Glutamatergic neuron (in vitro differentiated cells): Measurements from ENCODE around the gene HOTAIR. TPM values are rescaled to one million over a fixed set of nuclear protein-coding genes. Genes with fewer than 3 reads are reported as not detected.

Experiments used
- DNase-seq: peaks from one replicate; pipeline ENCODE4 v3.0.0; 2022
- H3K27ac Mint-ChIP-seq: one replicate; pipeline ENCODE4 v1.8.0; 2020; ENCODE audit warnings: mild to moderate bottlenecking, mixed read lengths, inconsistent platforms; ENCODE audit not compliant: unreplicated experiment
- H3K27me3 Mint-ChIP-seq: one replicate; pipeline ENCODE4 v1.8.0; 2020; ENCODE audit warnings: mild to moderate bottlenecking, moderate library complexity, mixed read lengths, inconsistent platforms; ENCODE audit not compliant: unreplicated experiment
- H3K36me3 Mint-ChIP-seq: one replicate; pipeline ENCODE4 v1.8.0; 2020; ENCODE audit warnings: mild to moderate bottlenecking, mixed read lengths, inconsistent platforms; ENCODE audit not compliant: unreplicated experiment
- H3K4me1 Mint-ChIP-seq: one replicate; pipeline ENCODE4 v1.8.0; 2020; ENCODE audit warnings: mild to moderate bottlenecking, low read depth, mixed read lengths, inconsistent platforms; ENCODE audit not compliant: unreplicated experiment
- H3K4me3 Mint-ChIP-seq: one replicate; pipeline ENCODE4 v1.8.0; 2020; ENCODE audit warnings: mild to moderate bottlenecking, mixed read lengths, inconsistent platforms; ENCODE audit not compliant: unreplicated experiment
- H3K9me3 Mint-ChIP-seq: one replicate; pipeline ENCODE4 v1.8.0; 2020; ENCODE audit warnings: mild to moderate bottlenecking, moderate library complexity, mixed read lengths, inconsistent platforms; ENCODE audit not compliant: unreplicated experiment
- total RNA-seq: library from RNA; stranded (reverse); fragmentation: NEBNext Ultra II Directional; extraction: Animal tissue kit (Norgen Biotek cat#: 25700); gene quantifications from one replicate; pipeline ENCODE4 v1.2.1, GENCODE V29; 2021; ENCODE audit not compliant: unreplicated experiment
- TF ChIP-seq, protein P1 (sequence below): fragments of 200-600 bp; sonication (generic); IDR thresholded peaks from one replicate; pipeline ENCODE4 v1.5.0; 2021; ENCODE audit not compliant: partially characterized antibody, unreplicated experiment

HOTAIR gene
- total RNA-seq, 1 donor from 2014 or later, result not detected

DNA sequence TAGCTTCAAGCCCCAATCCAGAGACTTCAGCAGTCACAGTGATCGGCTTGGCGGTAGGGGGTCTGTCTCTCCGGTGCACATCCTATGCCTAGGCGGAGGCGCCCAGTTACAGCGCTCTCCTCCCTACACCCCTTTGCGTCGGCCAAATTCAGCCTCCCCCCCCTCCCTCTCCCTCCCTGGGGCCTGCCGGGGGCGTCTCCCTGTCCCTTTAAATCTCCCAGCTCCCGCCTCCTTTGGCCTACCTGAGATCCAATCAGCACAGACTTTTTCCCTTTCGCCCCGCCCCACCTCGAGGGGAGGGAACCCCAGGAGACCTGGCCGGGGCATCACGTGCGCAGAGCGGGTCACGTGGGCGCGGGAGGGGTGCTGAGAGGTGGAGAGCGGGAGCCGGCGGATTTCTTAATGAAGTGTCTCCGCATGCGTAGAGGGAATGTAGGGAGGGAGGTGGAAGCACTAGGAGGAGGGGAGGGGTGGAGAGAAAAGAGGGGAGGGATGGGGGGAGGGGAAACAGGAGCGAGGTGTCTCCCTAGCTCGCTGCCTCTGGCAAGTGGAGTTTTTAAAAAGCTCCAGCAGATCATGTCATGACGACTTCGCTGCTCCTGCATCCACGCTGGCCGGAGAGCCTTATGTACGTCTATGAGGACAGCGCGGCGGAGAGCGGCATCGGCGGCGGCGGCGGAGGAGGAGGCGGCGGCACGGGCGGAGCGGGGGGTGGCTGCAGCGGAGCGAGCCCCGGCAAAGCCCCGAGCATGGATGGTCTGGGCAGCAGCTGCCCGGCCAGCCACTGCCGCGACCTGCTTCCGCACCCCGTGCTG lies 36.2 kb downstream of the HOTAIR start, which contains the start of gene HOXC13:
HOXC13 (plus strand) TSS at position 506 of the 815 bp plus-strand sequence; CDS start at position 582, 76 bp downstream.
- Mint-ChIP-seq H3K4me3 (peak within 1 kb of the TSS; percentile 70), H3K4me1 (peaks cover 1% of the 10 kb centered on the region), H3K27ac (no peak within 1 kb of the TSS), H3K36me3 (no peaks in the 10 kb centered on the region), H3K9me3 (peaks cover 2% of the 10 kb centered on the region), H3K27me3 (peaks cover 48% of the 10 kb centered on the region)
- DNase-seq, result peak; percentile 90
- TF ChIP-seq, protein P1, sequence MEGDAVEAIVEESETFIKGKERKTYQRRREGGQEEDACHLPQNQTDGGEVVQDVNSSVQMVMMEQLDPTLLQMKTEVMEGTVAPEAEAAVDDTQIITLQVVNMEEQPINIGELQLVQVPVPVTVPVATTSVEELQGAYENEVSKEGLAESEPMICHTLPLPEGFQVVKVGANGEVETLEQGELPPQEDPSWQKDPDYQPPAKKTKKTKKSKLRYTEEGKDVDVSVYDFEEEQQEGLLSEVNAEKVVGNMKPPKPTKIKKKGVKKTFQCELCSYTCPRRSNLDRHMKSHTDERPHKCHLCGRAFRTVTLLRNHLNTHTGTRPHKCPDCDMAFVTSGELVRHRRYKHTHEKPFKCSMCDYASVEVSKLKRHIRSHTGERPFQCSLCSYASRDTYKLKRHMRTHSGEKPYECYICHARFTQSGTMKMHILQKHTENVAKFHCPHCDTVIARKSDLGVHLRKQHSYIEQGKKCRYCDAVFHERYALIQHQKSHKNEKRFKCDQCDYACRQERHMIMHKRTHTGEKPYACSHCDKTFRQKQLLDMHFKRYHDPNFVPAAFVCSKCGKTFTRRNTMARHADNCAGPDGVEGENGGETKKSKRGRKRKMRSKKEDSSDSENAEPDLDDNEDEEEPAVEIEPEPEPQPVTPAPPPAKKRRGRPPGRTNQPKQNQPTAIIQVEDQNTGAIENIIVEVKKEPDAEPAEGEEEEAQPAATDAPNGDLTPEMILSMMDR, result no peak

DNA sequence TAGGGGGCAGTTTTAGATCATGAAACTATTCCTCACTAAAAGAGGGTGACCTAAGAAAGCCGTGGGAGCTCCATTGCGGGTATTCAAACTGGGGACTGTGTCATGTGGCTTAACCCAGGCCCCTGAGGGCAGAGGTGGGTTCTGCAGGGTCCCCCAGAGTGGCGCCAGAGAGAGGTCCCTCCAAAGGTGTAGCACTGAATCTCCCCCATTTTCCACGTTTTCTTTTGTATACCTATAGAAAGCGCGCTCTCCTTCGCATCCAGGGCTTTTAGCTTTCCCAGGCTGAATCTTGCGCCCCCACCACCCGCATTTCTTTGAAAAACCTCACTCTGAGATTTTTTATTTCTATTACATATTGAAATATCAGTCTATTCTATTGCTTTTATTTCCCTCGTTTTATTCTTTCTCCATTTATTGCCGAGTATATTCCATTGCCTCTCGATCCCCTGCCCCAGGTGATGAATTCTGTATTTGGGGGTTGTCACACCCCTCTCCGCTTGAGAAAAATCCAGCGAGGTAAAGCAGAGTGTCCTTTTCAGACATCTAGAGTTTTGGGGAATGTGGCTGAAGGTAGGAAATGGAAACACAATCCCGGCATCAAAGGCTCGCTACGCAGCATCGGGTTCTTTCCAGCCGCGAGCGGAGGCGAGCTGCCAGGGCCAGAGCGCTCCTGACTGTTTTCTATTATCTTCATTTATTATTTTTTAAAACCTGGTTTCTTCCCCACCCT lies 37.0 kb downstream of the HOTAIR start:
- TF ChIP-seq, protein P1, result no peak
- Mint-ChIP-seq H3K9me3 (peaks cover 2% of the 10 kb centered on the region), H3K4me1 (peaks cover 1% of the 10 kb centered on the region), H3K27ac (no peak overlapping the region), H3K27me3 (peaks cover 46% of the 10 kb centered on the region), H3K4me3 (peak overlapping the region; percentile 70), H3K36me3 (no peaks in the 10 kb centered on the region)
- no peak for DNase-seq

DNA sequence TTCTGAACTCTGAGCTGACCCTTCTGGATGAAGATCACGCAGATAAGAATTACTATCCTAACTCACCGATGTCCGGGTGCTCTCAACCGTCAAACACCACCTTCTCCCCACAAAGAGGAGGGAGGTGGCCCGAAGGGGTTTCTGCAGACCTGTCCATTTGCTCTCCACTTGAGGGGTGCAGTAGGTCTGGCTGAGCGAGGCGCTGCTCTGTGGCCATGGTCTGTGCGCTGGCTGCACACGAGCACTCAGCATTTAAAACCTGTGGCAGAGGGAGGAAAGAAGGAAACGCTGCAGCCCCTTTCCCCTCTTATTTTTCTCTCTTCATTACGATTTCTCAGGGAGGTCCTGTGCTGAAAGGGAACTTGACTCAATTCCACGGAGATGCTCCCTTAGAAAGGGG lies 37.7 kb downstream of the HOTAIR start:
- H3K27me3 Mint-ChIP-seq, result peaks cover 53% of the 10 kb centered on the region
- H3K4me3 Mint-ChIP-seq, result peak overlapping the region; percentile 20
- H3K4me1 Mint-ChIP-seq, result peaks cover 1% of the 10 kb centered on the region
- peaks cover 2% of the 10 kb centered on the region for H3K9me3 Mint-ChIP-seq
- no peak for DNase-seq
- TF ChIP-seq, protein P1, result no peak
- no peaks in the 10 kb centered on the region for H3K36me3 Mint-ChIP-seq
- no peak overlapping the region for H3K27ac Mint-ChIP-seq

DNA sequence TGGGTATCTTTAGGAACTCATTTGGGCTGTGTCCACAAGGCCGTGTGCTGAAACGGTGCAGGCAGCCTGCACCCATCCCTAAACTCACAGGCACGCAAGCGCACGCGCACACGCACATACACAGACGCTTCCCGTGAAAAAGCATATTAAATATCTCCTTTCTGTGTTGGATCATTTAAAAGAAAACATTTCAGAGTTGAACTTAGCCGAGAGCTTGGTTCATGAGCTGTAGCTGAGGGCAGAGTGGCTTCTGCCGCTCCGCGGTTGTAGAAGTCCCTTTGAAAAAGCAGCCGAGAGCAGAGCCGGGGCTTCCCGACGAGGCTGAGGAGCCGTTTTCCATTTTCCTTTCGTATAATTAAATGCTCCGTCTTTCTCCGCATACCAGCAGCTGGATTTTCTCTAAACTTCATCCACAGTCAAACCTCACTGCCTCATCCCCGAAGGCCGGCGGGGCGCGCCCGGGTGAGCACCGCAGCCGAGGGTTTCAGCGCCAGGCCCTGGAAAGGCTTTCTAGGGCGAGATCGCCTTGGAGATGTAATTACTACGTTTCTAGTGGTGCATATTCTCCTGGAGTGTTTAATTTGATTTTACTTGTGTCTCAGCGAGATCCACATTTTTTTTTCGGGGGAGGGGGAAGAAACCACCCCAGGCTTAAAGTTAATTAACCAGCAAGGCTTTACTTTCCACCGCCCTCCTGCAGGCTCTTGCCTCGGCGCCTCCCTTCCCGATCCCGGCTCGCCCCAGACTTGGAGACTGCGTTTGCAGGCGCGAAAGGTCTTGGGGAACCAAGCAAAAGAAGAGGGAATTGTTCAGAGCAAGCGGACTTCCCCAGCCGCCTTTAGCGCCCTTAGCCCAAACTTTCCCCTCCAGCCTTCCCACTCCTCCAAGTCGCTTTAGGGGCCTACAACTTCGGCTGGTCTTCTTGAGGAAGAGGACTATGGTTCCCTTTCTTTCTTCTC lies 39.1 kb downstream of the HOTAIR start:
- DNase-seq, result no peak
- H3K27ac Mint-ChIP-seq, result no peak overlapping the region
- TF ChIP-seq, protein P1, result no peak
- peaks cover 2% of the 10 kb centered on the region for H3K9me3 Mint-ChIP-seq
- H3K4me3 Mint-ChIP-seq, result peak overlapping the region; percentile 79
- peaks cover 46% of the 10 kb centered on the region for H3K27me3 Mint-ChIP-seq
- H3K36me3 Mint-ChIP-seq, result no peaks in the 10 kb centered on the region
- H3K4me1 Mint-ChIP-seq, result peaks cover 1% of the 10 kb centered on the region
